ENCODE results near the gene ASB18.
"Not testable (repeated sequence)": the region's sequence is repeated elsewhere in the genome, so short reads cannot be mapped to it uniquely, and the experiment has no call there.

ASB18 gene

GRCh38 chr2:236284208-236284607 is 20.0 kb upstream of the ASB18 start:
- DNase-seq: no peak

- no peak for DNase-seq
Measured at GRCh38 chr2:236282406-236282805, 18.2 kb upstream of the ASB18 start.

DNA sequence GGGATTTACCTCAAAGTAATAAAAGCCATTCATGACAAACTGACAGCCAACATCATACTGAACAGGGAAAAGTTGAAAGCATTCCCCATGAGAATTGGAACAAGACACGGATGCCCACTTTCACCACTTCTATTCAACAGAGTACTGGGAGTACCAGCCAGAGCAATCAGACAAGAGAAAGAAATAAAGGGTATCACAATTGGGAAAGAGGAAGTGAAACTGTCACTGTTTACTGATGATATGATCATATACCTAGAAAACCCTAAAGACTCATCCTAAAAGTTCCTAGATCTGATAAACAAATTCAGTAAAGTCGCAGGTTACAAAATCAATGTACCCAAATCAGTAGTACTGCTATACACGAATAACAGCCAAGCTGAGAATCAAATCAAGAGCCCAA is 17.2 kb upstream of the ASB18 start:
- no peak for DNase-seq

- no peak for DNase-seq
Measured at GRCh38 chr2:236273126-236273525, 8.9 kb upstream of the ASB18 start.

GRCh38 chr2:236271851-236272250 is 7.6 kb upstream of the ASB18 start:
- DNase-seq: no peak

DNA sequence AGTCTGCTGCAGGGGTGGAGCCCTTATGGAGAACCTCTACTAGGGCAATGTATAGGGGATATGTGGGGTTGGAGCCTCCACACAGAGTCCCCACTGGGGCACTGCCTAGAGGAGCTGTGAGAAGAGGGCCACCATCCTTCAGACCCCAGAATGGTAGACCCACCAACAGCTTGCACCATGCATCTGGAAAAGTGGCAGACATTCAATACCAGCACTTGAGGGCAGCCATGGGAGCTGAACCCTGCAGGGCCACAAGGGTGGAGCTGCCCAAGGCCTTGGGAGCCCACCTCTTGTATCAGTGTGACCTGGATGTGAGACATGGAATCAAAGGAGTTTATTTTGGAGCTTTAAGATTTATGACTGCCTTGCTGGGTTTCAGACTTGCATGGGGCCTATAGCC is 5.7 kb upstream of the ASB18 start:
- DNase-seq: not testable (repeated sequence)

DNA sequence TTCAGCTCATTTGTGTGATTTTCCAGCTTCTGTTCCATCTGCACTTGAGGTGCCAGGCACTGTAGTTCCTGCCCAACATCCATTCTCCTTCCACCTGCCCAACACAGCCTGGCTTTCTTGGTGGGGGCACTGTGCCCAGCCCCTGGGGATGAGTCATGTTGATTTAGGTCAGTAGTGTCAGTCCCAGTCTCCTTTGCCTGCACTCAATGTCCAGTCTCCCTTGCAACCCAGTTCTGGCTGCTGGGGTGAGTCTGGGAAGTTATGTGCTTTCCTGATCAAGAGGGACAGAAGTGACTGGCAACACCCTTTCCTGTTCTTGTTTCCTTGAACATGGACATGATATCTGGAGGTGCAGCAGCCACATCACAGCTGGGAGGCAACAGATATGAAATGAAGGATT is 1.5 kb upstream of the ASB18 start:
- no peak for DNase-seq

DNA sequence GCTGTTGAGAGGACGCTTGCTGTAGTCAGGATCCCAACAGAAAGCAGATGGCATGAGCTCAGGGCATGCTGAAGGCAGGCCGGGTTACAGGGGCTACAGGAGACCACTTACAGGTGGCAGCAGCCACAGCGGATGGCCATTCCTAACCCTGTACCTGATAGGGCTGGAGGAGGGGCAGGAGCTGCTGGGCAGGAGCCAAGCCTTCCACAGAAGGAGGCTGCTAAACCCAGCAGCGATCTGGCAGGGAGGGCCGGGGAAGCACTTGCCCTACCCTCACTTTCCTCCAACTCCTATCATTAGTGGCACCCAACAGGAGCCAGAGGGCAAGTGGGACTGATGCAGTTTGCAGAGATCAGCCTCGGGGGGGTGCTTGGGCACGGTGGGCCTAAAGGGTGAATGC is 2.0 kb downstream of the ASB18 start:
- no peak for DNase-seq

DNA sequence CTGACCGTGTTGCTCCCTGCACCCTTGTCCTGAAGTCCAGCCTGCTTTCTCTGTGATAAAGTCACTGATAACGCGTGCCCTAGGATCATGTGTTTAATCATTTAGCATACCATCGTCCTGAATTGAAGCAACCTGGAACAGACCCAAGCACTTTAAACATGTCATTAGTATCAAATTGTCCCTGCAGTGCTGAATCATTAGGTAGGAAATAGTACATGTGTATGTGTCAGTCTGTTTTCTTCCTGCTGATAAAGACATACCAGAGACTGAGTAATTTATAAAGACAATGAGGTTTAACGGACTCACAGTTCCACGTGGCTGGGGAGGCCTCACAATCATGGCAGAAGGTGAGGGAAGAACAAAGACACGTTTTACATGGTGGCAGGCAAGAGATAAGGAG is 2.8 kb downstream of the ASB18 start:
- no peak for DNase-seq

DNA sequence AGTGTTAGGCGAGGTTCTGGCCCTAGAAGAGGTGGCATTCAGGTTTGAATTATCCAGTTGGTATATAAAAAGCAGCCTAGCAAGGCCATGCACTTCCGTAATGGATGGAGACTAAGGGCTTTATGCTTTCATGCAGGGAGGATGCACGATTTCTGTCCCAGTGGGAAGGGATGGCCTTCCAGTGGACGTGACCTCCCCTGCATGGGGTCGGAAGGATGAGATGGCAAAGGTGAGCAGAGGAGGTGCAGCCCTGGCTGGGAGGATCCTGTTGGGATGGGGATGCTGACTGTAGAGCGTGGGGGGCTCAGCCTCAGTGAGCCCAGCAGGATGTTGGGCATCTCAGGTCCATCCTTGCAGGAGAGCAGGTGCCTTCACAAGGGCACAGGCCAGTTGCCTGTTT is 4.8 kb downstream of the ASB18 start:
- DNase-seq: no peak

GRCh38 chr2:236257575-236257974 is 6.6 kb downstream of the ASB18 start:
- no peak for DNase-seq

GRCh38 chr2:236257136-236257535 is 7.1 kb downstream of the ASB18 start:
- no peak for DNase-seq

DNA sequence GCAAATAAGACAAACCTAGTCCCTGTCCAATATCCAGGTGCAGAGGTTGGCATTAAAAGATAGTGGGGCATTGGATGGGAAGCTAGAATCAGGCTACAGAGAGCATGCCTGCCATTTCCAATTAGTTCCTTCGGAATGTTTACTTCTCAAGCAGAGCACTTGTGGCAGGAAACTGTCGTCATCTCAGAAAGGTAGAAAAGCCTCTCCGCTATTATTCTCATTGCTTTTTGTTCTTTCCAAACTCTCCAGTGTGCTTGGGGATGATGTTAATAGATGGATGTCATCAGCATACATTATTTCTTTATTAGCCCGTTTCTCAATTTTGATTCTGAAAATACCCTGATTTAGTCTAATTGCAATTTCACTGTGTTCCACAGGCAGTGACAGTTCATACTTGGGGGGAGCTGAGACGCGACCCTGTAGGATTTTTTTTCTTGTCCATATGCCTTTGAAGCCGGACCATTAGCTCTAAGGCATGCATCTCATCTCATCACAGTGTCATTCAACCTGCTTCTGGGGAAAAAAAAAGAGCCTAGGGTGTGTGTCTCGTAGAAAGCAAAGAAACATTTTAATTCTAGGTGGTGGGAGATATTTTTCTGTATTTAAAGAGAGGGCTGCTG is 7.7 kb downstream of the ASB18 start:
- DNase-seq: no peak

- no peak for DNase-seq
Measured at GRCh38 chr2:236254674-236255073, 9.5 kb downstream of the ASB18 start.

DNA sequence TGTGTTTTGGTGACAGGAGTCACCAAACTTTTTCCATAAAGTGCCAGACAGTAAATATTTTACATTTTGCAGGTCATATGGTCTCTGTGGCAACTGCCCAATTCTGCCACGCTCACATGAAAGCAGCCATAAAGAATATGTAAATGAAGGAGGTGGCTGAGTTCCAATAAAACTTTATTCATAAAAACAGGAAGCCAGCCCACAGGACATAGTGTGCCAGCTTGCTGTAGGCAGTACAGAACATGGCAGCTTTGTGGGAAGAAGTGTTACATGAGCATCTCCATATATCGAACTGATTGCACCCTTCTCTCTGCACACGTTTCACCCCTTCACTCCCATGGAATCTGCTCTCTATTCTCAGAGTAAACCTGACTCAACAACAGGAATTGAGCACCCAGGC is 10.2 kb downstream of the ASB18 start:
- DNase-seq: no peak

DNA sequence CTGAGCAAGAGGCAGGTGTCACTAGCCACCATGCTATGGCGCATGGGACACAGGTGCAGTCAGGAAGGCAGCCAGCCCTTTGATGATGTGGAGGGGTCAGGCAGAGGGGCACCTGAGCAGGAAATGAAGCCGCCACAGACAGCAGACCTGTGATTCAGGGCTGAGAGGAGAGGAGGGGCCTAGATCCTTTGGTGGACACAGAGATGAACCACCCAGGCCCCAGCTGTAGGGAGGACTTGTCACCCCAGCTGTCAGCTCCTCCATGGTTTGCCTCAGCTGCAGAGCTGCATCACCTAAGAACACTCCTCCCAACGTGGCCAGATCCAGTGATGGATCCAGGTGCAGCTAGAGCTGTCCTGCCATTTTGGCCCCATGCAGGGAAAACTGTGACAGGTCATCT is 11.6 kb downstream of the ASB18 start:
- no peak for DNase-seq

DNA sequence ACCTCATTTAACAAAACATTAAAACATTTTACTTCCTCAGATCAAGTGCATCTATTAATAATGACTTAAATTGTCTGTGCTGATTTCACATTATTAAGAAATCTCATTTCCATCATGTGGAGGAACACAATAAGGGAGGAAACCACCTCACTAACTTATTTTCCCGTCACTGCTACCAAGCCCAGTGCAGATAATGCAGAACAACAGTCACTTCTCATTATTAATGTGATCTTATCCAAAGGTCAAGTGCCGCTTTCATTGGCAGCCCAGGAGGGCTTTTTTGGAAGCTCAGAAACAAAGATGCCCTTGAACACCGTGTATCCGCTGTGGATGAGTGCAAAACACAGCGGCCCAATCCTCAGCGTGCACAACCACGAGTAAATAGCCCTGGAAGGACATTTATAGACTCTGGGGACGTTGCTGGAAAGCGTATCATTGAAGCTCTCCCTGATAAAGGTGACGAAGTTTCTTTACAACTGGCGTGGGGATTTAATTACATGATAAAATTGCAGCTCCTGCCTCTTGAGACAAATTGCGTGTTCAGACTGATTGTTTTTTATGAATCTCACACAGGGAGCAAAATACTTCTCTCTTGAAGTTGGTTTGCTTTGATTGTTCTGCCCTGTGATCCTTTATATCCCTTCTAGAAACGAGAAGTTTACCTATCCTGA is 13.2 kb downstream of the ASB18 start:
- DNase-seq: no peak

DNA sequence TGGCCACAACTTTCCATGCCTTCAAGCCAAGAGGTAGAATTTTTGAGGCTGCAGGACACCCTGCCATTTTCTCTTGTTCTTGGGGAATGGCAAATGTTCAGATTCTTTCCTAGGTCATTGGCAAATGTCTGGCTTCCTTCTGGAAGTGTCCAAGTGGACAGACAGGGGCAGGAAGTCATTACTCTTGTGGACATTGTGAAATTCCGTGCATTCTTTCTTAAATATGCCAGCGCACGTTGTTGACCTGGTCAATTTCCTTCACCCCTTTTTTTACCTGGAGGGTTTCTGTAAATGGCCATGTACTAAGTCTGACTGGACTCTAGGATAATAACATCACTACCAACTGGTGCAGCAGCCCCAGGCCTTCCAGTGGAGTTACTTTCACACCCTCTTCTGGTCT is 13.9 kb downstream of the ASB18 start:
- DNase-seq: no peak

DNA sequence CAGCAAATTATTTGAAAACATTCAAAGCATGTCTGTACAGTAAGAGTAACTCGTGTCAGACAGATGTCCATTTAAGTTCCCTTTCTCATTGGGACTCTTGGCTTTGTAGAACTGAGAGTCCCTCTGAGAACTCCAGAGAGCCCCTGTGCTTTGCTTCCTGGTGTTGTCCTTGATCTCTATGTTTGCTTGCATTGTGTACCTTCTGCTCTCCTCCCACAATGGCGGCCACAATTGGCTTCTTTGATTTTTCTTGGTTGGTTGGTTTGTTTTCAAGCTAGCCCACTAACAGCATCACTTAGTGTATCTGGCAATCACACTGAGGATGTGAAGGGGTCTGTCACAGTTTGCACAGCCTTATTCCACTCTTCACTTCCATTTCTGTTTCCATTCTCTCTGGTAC is 15.1 kb downstream of the ASB18 start:
- no peak for DNase-seq

- DNase-seq: no peak
Measured at GRCh38 chr2:236246711-236247246, 17.4 kb downstream of the ASB18 start.

GRCh38 chr2:236244256-236244655 is 19.9 kb downstream of the ASB18 start:
- no peak for DNase-seq

DNA sequence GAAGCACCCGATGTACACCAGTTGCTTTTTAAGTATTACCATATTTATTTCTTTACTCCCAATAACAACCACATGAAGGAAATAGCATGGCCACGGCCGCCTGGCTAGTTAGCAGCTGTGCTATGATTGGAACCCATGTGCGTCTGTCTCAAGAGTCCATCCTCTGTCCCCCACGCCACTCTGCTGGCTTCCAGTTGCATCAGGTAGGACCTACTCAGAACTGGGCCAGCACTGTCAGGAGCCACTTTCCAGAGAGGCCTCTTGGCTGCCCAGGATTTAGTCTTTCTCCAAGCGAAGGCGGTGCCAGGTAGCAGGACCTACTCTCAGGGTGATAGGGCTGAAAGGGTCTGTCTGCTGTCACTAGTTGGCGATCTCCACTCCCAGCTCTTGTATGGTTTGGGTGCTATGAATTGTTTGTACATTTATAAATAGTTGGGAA is 22.1 kb downstream of the ASB18 start:
- no peak for DNase-seq

GRCh38 chr2:236241181-236242056 is 22.8 kb downstream of the ASB18 start:
- DNase-seq: no peak
